Esophagus muscularis mucosa (tissue), 3 donors: ENCODE measurements around the gene RUNX2.

Experiments
- POLR2A ChIP-seq: fragments of 450-650 bp; IDR thresholded peaks from one replicate; pipeline ENCODE4 v1.6.1; 2017; ENCODE audit warnings: antibody characterized with exemption, moderate library complexity, mild to moderate bottlenecking, low read depth
- POLR2AphosphoS5 ChIP-seq, 2 donors: sonication (generic); formaldehyde crosslinking; IDR thresholded peaks; one replicate each; pipeline ENCODE4 v1.6.1; 2017; ENCODE audit warnings: antibody characterized with exemption in 2 of 2
- TF ChIP-seq, protein P1 (sequence below), 3 experiments: fragments of 200-600 bp in 2 of 3; fragments of 450-650 bp in 1 of 3; sonication (generic) in 2 of 3; IDR thresholded peaks; one replicate each; pipeline ENCODE4 v1.5.1; 2017 to 2019; ENCODE audit warnings: antibody characterized with exemption in 3 of 3, mild to moderate bottlenecking in 2 of 3, moderate library complexity in 1 of 3

DNA sequence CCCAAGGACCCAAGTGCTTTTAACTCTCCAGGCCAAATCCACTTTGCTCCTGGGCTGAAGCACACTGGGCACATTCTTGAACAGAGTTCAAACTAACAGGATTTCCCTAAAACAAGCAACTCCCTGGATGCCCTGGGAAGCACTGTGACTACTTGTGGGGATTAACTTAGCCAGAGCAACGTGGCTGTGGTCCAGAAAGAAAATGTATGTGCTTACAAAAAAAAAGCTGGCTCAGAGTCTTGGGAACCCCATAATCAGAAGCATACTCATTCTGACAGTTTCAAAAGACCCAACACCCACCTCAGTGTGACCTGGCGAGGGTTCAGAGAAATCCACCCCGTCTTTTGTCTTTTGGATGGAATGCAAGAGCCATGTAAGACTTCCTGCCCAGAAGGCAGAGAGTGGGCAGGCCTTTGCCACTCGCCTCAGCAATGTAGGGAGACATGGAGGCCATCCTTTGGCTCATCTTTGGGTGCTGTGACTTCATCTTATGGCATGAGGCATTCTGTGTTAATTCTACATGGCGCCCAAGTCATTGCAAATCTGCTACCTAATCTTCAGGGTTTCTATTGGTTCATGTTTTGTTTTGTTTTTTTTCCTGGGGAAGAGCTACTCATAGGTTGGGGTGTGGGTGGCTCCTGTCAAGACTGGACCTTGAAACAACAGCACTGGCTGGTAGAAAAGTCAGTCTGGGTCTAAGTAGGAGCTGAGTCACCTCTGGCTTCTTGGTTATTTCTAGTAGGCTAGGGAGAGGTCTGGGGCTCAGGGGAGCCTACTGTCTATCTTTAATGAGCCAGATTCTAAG is 298.2 kb downstream of the RUNX2 start:
- TF ChIP-seq POLR2AphosphoS5 (IDR thresholded peaks at IDR 0.05): no peak
- TF ChIP-seq, protein P1, sequence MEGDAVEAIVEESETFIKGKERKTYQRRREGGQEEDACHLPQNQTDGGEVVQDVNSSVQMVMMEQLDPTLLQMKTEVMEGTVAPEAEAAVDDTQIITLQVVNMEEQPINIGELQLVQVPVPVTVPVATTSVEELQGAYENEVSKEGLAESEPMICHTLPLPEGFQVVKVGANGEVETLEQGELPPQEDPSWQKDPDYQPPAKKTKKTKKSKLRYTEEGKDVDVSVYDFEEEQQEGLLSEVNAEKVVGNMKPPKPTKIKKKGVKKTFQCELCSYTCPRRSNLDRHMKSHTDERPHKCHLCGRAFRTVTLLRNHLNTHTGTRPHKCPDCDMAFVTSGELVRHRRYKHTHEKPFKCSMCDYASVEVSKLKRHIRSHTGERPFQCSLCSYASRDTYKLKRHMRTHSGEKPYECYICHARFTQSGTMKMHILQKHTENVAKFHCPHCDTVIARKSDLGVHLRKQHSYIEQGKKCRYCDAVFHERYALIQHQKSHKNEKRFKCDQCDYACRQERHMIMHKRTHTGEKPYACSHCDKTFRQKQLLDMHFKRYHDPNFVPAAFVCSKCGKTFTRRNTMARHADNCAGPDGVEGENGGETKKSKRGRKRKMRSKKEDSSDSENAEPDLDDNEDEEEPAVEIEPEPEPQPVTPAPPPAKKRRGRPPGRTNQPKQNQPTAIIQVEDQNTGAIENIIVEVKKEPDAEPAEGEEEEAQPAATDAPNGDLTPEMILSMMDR (IDR thresholded peaks at IDR 0.05): no peak
- TF ChIP-seq POLR2A: no peak
